Mammary epithelial cell (primary cell): ENCODE data around the gene MEX3A.

Experiments used
- CTCF ChIP-seq, 2 donors: IDR thresholded peaks in 1 of 2; conservative IDR thresholded peaks in 1 of 2; 2 replicates each; pipeline ENCODE4 v1.5.1; 2011 to 2012; ENCODE audit warnings: inconsistent platforms in 2 of 2, low read length in 2 of 2, mild to moderate bottlenecking in 2 of 2, control low read depth in 1 of 2, low read depth in 1 of 2; ENCODE audit not compliant: insufficient read depth in 1 of 2; ENCODE audit errors: extremely low read depth in 1 of 2
- EZH2 ChIP-seq: IDR thresholded peaks from 2 replicates; pipeline ENCODE4 v1.6.1; 2012; ENCODE audit warnings: low read length, inconsistent platforms, borderline replicate concordance

GRCh38 chr1:156086256-156086662 is 4.0 kb upstream of the MEX3A start:
- TF ChIP-seq CTCF (conservative IDR thresholded peaks at IDR 0.05 in 1 of 2, IDR thresholded peaks at IDR 0.05 in 1 of 2; ENCODE audit: extremely low read depth in 1 of 2, insufficient read depth in 1 of 2, low read depth in 1 of 2, low read length in 2 of 2) = no peak
- TF ChIP-seq EZH2 = no peak
